Gastrocnemius medialis (tissue), 4 donors: Measurements from ENCODE around the gene ZNF655. TPM values are rescaled to one million over a fixed set of nuclear protein-coding genes. Genes with fewer than 3 reads are reported as not detected.

ENCODE experiments used
- ATAC-seq, 2 donors: fragments of 150-250 bp; one replicate each; pipeline ENCODE4 v1.9.1; 2016
- DNase-seq, 2 donors: peaks; one replicate each; pipeline ENCODE4 v3.0.0-alpha.2; 2019
- H3K27ac ChIP-seq, 4 donors: fragments of 200-600 bp; sonication (generic); 1 replicate in 1 of 4; 2 replicates in 3 of 4; pipeline ENCODE4 v1.5.1; 2016 to 2018; ENCODE audit warnings: mild to moderate bottlenecking in 2 of 4, moderate library complexity in 1 of 4
- H3K27me3 ChIP-seq, 3 donors: fragments of 200-600 bp; sonication (generic) in 2 of 3; 1 replicate in 1 of 3; 2 replicates in 2 of 3; pipeline versions ENCODE4 v1.5.1 to v1.6.0; 2016 to 2019; ENCODE audit warnings: mild to moderate bottlenecking in 1 of 3, moderate library complexity in 1 of 3
- H3K36me3 ChIP-seq, 2 donors: fragments of 200-600 bp; sonication (generic) in 1 of 2; one replicate each; pipeline ENCODE4 v1.5.1; 2017 to 2018
- H3K4me1 ChIP-seq, 2 donors: fragments of 200-600 bp; sonication (generic) in 1 of 2; one replicate each; pipeline ENCODE4 v1.5.1; 2016 to 2017; ENCODE audit warnings: mild to moderate bottlenecking in 2 of 2
- H3K4me3 ChIP-seq, 4 donors: fragments of 200-600 bp; sonication (generic) in 3 of 4; 1 replicate in 1 of 4; 2 replicates in 3 of 4; pipeline ENCODE4 v1.5.1; 2016 to 2019; ENCODE audit warnings: mild to moderate bottlenecking in 2 of 4
- H3K9me3 ChIP-seq, 3 donors: fragments of 200-600 bp; sonication (generic) in 2 of 3; 1 replicate in 1 of 3; 2 replicates in 2 of 3; pipeline ENCODE4 v1.5.1; 2016 to 2019
- POLR2A ChIP-seq, 2 donors: fragments of 450-650 bp; IDR thresholded peaks; one replicate each; pipeline ENCODE4 v1.6.1; 2017; ENCODE audit warnings: antibody characterized with exemption in 2 of 2, mild to moderate bottlenecking in 2 of 2, moderate library complexity in 2 of 2
- in situ Hi-C, 4 donors: fragments of 200-750 bp; cut with MboI; loops; one replicate each; pipeline versions ENCODE4 v1.15.0 to v1.8.0; 2017; ENCODE audit warnings: low sequenced_read_pairs in 4 of 4
- intact Hi-C: fragments of 100-400 bp; cut with DNase I; formaldehyde crosslinking; loops from one replicate; pipeline ENCODE4 v1.15.1; 2023; ENCODE audit warnings: low total_unique reads
- total RNA-seq, 4 donors: library from RNA; depleted of rRNA; stranded (reverse); fragments of >200 nt; gene quantifications; one replicate each; pipeline versions ENCODE4 v1.1.0 to v1.2.3, GENCODE V29; 2016
- TF ChIP-seq, protein P1 (sequence below), 5 experiments: fragments of 450-650 bp in 3 of 5; fragments of 200-600 bp in 2 of 5; sonication (generic) in 2 of 5; IDR thresholded peaks in 4 of 5; conservative IDR thresholded peaks in 1 of 5; 1 replicate in 4 of 5; 2 replicates in 1 of 5; pipeline ENCODE4 v1.5.1; 2016 to 2019; ENCODE audit warnings: antibody characterized with exemption in 5 of 5, mild to moderate bottlenecking in 3 of 5, moderate library complexity in 3 of 5

Gene ZNF655
- total RNA-seq, 4 donors from 2014 or later: 41.5 to 85.1 (median 56.5) TPM

DNA sequence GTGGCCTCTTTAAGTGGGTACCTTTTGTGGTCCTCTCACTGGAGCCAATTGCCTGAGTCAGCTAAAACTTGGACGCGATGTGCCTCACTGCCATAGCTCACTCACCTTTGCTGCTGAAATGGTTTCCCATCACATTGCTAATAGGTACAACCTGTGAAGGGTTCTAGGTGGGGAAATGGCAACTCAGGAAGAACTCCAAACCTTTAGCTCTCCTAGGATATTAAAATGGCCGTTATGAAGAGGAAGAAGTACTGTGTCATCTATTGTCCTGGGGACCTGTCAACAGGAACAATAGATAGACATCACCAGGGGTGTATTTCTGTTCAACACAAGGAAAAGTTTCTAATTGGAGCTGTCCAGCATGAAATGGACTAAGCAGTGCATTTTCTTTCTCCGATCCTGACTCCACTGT is 1.2 kb upstream of the ZNF655 start:
- Histone ChIP-seq H3K27me3 (no peaks in the 10 kb centered on the region), H3K27ac (peak overlapping the region; percentile 96 to 99 (median 98)), H3K4me3 (peak overlapping the region; percentile 82 to 94 (median 90)), H3K9me3 (no peaks in the 10 kb centered on the region), H3K36me3 (peaks cover 0 to 31% of the 10 kb centered on the region in 2 donors), H3K4me1 (peaks cover 22 to 28% of the 10 kb centered on the region in 2 donors)
- TF ChIP-seq, protein P1, sequence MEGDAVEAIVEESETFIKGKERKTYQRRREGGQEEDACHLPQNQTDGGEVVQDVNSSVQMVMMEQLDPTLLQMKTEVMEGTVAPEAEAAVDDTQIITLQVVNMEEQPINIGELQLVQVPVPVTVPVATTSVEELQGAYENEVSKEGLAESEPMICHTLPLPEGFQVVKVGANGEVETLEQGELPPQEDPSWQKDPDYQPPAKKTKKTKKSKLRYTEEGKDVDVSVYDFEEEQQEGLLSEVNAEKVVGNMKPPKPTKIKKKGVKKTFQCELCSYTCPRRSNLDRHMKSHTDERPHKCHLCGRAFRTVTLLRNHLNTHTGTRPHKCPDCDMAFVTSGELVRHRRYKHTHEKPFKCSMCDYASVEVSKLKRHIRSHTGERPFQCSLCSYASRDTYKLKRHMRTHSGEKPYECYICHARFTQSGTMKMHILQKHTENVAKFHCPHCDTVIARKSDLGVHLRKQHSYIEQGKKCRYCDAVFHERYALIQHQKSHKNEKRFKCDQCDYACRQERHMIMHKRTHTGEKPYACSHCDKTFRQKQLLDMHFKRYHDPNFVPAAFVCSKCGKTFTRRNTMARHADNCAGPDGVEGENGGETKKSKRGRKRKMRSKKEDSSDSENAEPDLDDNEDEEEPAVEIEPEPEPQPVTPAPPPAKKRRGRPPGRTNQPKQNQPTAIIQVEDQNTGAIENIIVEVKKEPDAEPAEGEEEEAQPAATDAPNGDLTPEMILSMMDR (IDR thresholded peaks at IDR 0.05 in 4 of 5, conservative IDR thresholded peaks at IDR 0.05 in 1 of 5): no peak
- no peak for TF ChIP-seq POLR2A (IDR thresholded peaks at IDR 0.05)
- intact Hi-C loops: loop anchor here (10.0 kb wide), 2 partner anchors 868 to 1318 kb away; partner anchors contain the start of genes MEPCE, SRRT and ZCWPW1
- no peak for ATAC-seq
- in situ Hi-C loops: loop anchor here in 1 of 4 donors (10.0 kb wide), 1 partner anchor 52 kb away; the partner anchor contains the start of genes ZKSCAN5 and ZNF394
- DNase-seq: no peak

DNA sequence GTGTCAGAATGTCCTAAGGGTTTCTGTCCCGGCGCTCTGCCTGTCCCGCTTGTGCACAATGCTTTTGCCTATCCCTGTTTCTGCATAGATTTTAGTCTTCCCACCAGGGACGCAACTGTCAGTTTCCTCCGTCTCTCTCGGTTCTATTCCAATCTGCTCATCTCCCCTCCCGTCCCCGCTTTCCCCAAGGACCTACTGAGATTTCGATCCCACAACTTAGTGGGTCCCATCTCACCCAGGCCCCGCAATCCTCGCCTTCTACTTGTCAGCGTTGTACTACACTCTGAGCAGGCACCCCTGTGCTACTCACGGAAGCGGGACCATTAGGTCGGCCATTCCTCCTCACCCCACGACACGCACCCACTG is 519 bp upstream of the ZNF655 start:
- peaks cover 0 to 36% of the 10 kb centered on the region in 2 donors for H3K36me3 ChIP-seq
- H3K27me3 ChIP-seq: no peaks in the 10 kb centered on the region
- peak overlapping the region; percentile 82 to 94 (median 90) for H3K4me3 ChIP-seq
- peak; percentile 8 to 55 for ATAC-seq
- no peak for DNase-seq
- peaks cover 19 to 30% of the 10 kb centered on the region in 2 donors for H3K4me1 ChIP-seq
- in situ Hi-C loops: loop anchor here in 1 of 4 donors (10.0 kb wide), 1 partner anchor 53 kb away; the partner anchor contains the start of genes ZKSCAN5 and ZNF394
- intact Hi-C loops: loop anchor here (2.0 to 10.0 kb wide), 4 partner anchors 53 to 1317 kb away; partner anchors contain the start of genes MEPCE, SRRT, ZCWPW1 and ZKSCAN5
- H3K9me3 ChIP-seq: no peaks in the 10 kb centered on the region
- peak overlapping the region; percentile 96 to 99 (median 98) for H3K27ac ChIP-seq
- TF ChIP-seq, protein P1 (IDR thresholded peaks at IDR 0.05 in 4 of 5, conservative IDR thresholded peaks at IDR 0.05 in 1 of 5): no peak
- no peak for TF ChIP-seq POLR2A (IDR thresholded peaks at IDR 0.05)

DNA sequence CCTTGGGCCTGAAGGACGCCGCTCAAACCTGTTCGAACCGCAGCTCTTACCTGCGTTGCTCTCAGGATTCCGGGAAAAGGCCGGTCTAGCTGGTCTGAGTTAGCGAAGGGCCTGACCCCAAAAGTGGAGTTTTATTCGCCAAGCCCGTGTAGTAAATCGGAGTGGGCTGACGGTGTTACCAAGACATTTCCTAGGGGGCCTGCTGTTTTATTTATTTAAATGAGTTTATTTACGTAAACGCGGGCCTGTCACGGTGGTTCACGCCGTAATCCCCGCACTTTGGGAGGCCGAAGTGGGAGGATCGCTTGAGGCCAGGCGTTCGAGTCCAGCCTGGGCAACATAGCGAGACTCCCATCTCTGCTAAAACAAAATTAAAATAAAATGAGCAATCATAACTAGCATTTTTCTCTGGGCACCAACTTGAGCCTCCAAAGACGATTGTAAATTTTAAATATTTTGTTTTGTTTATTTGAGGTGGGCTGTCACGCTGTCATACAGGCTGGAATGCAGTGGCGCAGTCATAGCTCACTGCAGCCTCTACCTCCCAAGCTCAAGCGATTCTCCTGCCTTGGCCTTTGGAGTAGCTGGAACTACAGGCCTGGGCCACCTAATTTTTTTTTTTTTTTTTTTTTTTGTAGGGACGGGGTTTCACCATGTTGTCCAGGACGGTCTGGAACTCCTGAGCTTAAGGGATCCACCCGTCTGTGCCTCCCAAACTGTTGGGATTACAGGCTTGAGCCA is 903 bp downstream of the ZNF655 start:
- intact Hi-C loops: loop anchor here (2.0 to 10.0 kb wide), 4 partner anchors 55 to 1315 kb away; partner anchors contain the start of genes MEPCE, SRRT, ZCWPW1 and ZKSCAN5
- peaks cover 19 to 31% of the 10 kb centered on the region in 2 donors for H3K4me1 ChIP-seq

DNA sequence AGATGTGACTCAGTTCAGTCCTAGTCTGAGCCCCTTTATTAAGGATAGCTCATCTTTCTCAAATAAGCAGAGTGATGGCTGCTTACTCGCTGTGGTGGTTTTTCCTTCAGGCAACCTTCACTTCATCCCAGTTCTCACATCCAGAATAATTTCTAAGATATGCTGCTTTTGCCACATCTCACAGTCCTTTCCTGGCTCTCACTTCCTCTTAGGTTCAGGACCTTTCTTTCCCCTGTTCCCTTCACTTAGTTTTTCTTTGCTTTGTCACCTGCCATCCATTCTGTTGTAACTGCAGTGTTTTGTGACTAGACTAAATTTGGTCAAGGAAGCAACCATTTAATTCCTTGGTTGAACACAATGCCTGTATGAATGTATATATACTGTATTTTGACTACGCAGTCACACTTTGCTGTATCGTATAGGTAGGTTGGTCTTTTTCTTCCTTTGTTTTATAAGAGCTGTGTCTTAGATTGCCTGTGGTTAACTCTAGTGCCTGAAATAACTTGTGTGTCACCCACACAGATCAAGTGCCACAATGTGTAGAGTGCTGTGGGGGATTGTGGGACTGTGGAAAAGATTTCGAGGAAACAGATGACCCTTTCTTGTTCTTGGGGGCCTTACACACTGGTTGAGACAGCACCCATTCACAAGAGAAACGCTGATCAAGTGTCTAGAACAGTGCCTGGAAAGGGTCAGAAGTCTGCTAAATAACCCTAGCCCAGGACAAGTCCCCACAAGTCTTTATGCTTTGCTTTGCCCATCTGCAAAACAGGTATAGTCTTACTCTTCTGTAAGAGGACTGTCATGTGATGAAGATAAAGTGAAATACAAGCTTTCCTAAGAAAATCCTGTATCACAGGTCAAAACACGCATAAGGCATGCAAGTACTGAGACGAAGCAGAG is 2.6 kb downstream of the ZNF655 start:
- intact Hi-C loops (loop anchor here (1.0 to 5.0 kb wide), 2 partner anchors 15 to 176 kb away; partner anchors contain the start of gene CYP3A7), in situ Hi-C loops (no loop called here)
- Histone ChIP-seq H3K4me3 (no peak overlapping the region), H3K9me3 (no peaks in the 10 kb centered on the region), H3K27me3 (no peaks in the 10 kb centered on the region), H3K27ac (peak overlapping the region; percentile 96 to 99 (median 98)), H3K36me3 (peaks cover 0 to 58% of the 10 kb centered on the region in 2 donors), H3K4me1 (peaks cover 19 to 31% of the 10 kb centered on the region in 2 donors)
- no peak for ATAC-seq
- TF ChIP-seq, protein P1 (IDR thresholded peaks at IDR 0.05 in 4 of 5, conservative IDR thresholded peaks at IDR 0.05 in 1 of 5): no peak
- no peak for TF ChIP-seq POLR2A (IDR thresholded peaks at IDR 0.05)
- no peak for DNase-seq

More for the DNA sequence above, 903 bp downstream of the ZNF655 start:
- Histone ChIP-seq H3K4me3 (peak overlapping the region; percentile 82 to 94 (median 90)), H3K36me3 (peaks cover 0 to 46% of the 10 kb centered on the region in 2 donors), H3K27me3 (no peaks in the 10 kb centered on the region), H3K27ac (peak overlapping the region; percentile 96 to 99 (median 98)), H3K9me3 (no peaks in the 10 kb centered on the region)
- TF ChIP-seq, protein P1 (IDR thresholded peaks at IDR 0.05 in 4 of 5, conservative IDR thresholded peaks at IDR 0.05 in 1 of 5): no peak
- TF ChIP-seq POLR2A (IDR thresholded peaks at IDR 0.05): no peak
- ATAC-seq: no peak
- no peak for DNase-seq
- in situ Hi-C loops: loop anchor here in 1 of 4 donors (10.0 kb wide), 1 partner anchor 55 kb away; the partner anchor contains the start of genes ZKSCAN5 and ZNF394
